ENCODE results near the gene TRAK2. TPM values are rescaled to one million over a fixed set of nuclear protein-coding genes. Genes with fewer than 3 reads are reported as not detected.

The TRAK2 gene
- total and polyA plus RNA-seq, 2 experiments from 2014 or later = 6.7 to 17.0 TPM

GRCh38 chr2:201362396-201362795 is 88.9 kb downstream of the TRAK2 start:
- Histone ChIP-seq H3K4me2 (no peak overlapping the region), H3K27ac (ENCODE audit: low read depth) (no peak overlapping the region), H4K20me1 (replicated peaks; ENCODE audit: insufficient read depth) (no peaks in the 10 kb centered on the region), H3K9me2 (ENCODE audit: insufficient read depth) (no peaks in the 10 kb centered on the region), H3K36me3 (ENCODE audit: insufficient read depth) (no peaks in the 10 kb centered on the region), H3K79me2 (replicated peaks; ENCODE audit: insufficient read depth) (no peaks in the 10 kb centered on the region), H2AFZ (no peak overlapping the region), H3K4me3 (no peak overlapping the region), H3F3A (replicated peaks; ENCODE audit: low read depth) (no peaks in the 10 kb centered on the region), H3K27me3 (ENCODE audit: insufficient read depth) (no peaks in the 10 kb centered on the region), H3K4me1 (ENCODE audit: insufficient read depth) (no peaks in the 10 kb centered on the region)
- Mint-ChIP-seq H3K27me3 (ENCODE audit: insufficient read depth, low read depth, poor library complexity) (no peaks in the 10 kb centered on the region), H3K27ac (no peak overlapping the region), H3K4me3 (no peak overlapping the region), H3K9me3 (peaks cover 10% of the 10 kb centered on the region; the same call in 1 of the 3 replicates), H3K4me1 (peaks cover under 1% of the 10 kb centered on the region; the same call in 1 of the 3 replicates), H3K36me3 (ENCODE audit: low read depth) (peaks cover 12% of the 10 kb centered on the region; the same call in 2 of the 3 replicates)
- TF ChIP-seq NANOG (IDR thresholded peaks at IDR 0.05; ENCODE audit: borderline replicate concordance) = no peak
- ATAC-seq (no peak), DNase-seq (ENCODE audit: low spot score) (no peak)

GRCh38 chr2:201361078-201361733 is 90.1 kb downstream of the TRAK2 start:
- H3K27me3 Mint-ChIP-seq (ENCODE audit: insufficient read depth, low read depth, poor library complexity) = no peaks in the 10 kb centered on the region
- peaks cover 12% of the 10 kb centered on the region; the same call in 2 of the 3 replicates for H3K36me3 Mint-ChIP-seq (ENCODE audit: low read depth)
- ATAC-seq = no peak
- TF ChIP-seq, protein P1, sequence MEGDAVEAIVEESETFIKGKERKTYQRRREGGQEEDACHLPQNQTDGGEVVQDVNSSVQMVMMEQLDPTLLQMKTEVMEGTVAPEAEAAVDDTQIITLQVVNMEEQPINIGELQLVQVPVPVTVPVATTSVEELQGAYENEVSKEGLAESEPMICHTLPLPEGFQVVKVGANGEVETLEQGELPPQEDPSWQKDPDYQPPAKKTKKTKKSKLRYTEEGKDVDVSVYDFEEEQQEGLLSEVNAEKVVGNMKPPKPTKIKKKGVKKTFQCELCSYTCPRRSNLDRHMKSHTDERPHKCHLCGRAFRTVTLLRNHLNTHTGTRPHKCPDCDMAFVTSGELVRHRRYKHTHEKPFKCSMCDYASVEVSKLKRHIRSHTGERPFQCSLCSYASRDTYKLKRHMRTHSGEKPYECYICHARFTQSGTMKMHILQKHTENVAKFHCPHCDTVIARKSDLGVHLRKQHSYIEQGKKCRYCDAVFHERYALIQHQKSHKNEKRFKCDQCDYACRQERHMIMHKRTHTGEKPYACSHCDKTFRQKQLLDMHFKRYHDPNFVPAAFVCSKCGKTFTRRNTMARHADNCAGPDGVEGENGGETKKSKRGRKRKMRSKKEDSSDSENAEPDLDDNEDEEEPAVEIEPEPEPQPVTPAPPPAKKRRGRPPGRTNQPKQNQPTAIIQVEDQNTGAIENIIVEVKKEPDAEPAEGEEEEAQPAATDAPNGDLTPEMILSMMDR (conservative IDR thresholded peaks at IDR 0.05; ENCODE audit: low read depth in 2 of 2) = no peak
- TF ChIP-seq NANOG (IDR thresholded peaks at IDR 0.05; ENCODE audit: borderline replicate concordance) (no peak), ZNF331 (CRISPR knock-in tag; IDR thresholded peaks at IDR 0.05; ENCODE audit: low read depth) (no peak), ZNF462 (CRISPR knock-in tag; IDR thresholded peaks at IDR 0.05) (no peak), CREB1 (CRISPR knock-in tag; IDR thresholded peaks at IDR 0.05; ENCODE audit: low read depth) (no peak), JUNB (IDR thresholded peaks at IDR 0.05; ENCODE audit: unreplicated experiment) (no peak), EZH2 (IDR thresholded peaks at IDR 0.05; ENCODE audit: low read depth, unreplicated experiment) (no peak), ZNF114 (CRISPR knock-in tag; IDR thresholded peaks at IDR 0.05) (no peak), EZH2phosphoT487 (IDR thresholded peaks at IDR 0.05; ENCODE audit: unreplicated experiment) (no peak)
- TF ChIP-seq, protein P2, sequence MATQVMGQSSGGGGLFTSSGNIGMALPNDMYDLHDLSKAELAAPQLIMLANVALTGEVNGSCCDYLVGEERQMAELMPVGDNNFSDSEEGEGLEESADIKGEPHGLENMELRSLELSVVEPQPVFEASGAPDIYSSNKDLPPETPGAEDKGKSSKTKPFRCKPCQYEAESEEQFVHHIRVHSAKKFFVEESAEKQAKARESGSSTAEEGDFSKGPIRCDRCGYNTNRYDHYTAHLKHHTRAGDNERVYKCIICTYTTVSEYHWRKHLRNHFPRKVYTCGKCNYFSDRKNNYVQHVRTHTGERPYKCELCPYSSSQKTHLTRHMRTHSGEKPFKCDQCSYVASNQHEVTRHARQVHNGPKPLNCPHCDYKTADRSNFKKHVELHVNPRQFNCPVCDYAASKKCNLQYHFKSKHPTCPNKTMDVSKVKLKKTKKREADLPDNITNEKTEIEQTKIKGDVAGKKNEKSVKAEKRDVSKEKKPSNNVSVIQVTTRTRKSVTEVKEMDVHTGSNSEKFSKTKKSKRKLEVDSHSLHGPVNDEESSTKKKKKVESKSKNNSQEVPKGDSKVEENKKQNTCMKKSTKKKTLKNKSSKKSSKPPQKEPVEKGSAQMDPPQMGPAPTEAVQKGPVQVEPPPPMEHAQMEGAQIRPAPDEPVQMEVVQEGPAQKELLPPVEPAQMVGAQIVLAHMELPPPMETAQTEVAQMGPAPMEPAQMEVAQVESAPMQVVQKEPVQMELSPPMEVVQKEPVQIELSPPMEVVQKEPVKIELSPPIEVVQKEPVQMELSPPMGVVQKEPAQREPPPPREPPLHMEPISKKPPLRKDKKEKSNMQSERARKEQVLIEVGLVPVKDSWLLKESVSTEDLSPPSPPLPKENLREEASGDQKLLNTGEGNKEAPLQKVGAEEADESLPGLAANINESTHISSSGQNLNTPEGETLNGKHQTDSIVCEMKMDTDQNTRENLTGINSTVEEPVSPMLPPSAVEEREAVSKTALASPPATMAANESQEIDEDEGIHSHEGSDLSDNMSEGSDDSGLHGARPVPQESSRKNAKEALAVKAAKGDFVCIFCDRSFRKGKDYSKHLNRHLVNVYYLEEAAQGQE (IDR thresholded peaks at IDR 0.05; ENCODE audit: unreplicated experiment) = no peak

More at GRCh38 chr2:201361078-201361733, 90.1 kb downstream of the TRAK2 start:
- Histone ChIP-seq H2AFZ (no peak overlapping the region), H3K4me1 (ENCODE audit: insufficient read depth) (no peaks in the 10 kb centered on the region), H3K4me2 (no peak overlapping the region), H3K27ac (ENCODE audit: low read depth) (no peak overlapping the region), H3K27me3 (ENCODE audit: insufficient read depth) (no peaks in the 10 kb centered on the region), H3F3A (replicated peaks; ENCODE audit: low read depth) (no peaks in the 10 kb centered on the region), H3K4me3 (no peak overlapping the region), H3K36me3 (ENCODE audit: insufficient read depth) (no peaks in the 10 kb centered on the region), H3K9me2 (ENCODE audit: insufficient read depth) (no peaks in the 10 kb centered on the region), H4K20me1 (replicated peaks; ENCODE audit: insufficient read depth) (no peaks in the 10 kb centered on the region), H3K79me2 (replicated peaks; ENCODE audit: insufficient read depth) (no peaks in the 10 kb centered on the region)
- Mint-ChIP-seq H3K4me1 (peaks cover 2% of the 10 kb centered on the region; the same call in 1 of the 3 replicates), H3K4me3 (no peak overlapping the region), H3K9me3 (peaks cover 10% of the 10 kb centered on the region; the same call in 1 of the 3 replicates), H3K27ac (no peak overlapping the region)
- no peak for DNase-seq (ENCODE audit: low spot score)

All from GM23338 (cell line).